ENCODE data around the gene SNX30.

GRCh38 chr9:112809351-112809848 is 58.8 kb downstream of the SNX30 start:
- TF ChIP-seq CTCF (IDR thresholded peaks at IDR 0.05): no peak
- no peak for TF ChIP-seq POLR2A (IDR thresholded peaks at IDR 0.05)

All from Peyer's patch (tissue), 4 donors.